Fibroblast of lung (primary cell): ENCODE results near the gene ADAMTSL1.

Experiments
- EZH2 ChIP-seq: IDR thresholded peaks from 2 replicates; pipeline ENCODE4 v1.5.1; 2012; ENCODE audit warnings: low read length, control low read depth, mild to moderate bottlenecking; ENCODE audit errors: missing control alignments
- TF ChIP-seq, protein P1 (sequence below), 2 donors: IDR thresholded peaks in 1 of 2; conservative IDR thresholded peaks in 1 of 2; 1 replicate in 1 of 2; 2 replicates in 1 of 2; pipeline ENCODE4 v1.5.1; 2011 to 2012; ENCODE audit warnings: low read length in 2 of 2, control low read depth in 1 of 2, inconsistent platforms in 1 of 2, low read depth in 1 of 2, mild to moderate bottlenecking in 1 of 2

GRCh38 chr9:18798106-18798505 lies 324.2 kb downstream of the ADAMTSL1 start:
- TF ChIP-seq, protein P1, sequence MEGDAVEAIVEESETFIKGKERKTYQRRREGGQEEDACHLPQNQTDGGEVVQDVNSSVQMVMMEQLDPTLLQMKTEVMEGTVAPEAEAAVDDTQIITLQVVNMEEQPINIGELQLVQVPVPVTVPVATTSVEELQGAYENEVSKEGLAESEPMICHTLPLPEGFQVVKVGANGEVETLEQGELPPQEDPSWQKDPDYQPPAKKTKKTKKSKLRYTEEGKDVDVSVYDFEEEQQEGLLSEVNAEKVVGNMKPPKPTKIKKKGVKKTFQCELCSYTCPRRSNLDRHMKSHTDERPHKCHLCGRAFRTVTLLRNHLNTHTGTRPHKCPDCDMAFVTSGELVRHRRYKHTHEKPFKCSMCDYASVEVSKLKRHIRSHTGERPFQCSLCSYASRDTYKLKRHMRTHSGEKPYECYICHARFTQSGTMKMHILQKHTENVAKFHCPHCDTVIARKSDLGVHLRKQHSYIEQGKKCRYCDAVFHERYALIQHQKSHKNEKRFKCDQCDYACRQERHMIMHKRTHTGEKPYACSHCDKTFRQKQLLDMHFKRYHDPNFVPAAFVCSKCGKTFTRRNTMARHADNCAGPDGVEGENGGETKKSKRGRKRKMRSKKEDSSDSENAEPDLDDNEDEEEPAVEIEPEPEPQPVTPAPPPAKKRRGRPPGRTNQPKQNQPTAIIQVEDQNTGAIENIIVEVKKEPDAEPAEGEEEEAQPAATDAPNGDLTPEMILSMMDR (conservative IDR thresholded peaks at IDR 0.05 in 1 of 2, IDR thresholded peaks at IDR 0.05 in 1 of 2; ENCODE audit: low read depth in 1 of 2, low read length in 2 of 2): no peak
- no peak for TF ChIP-seq EZH2
